ENCODE data around the gene NHLRC4.

Gene NHLRC4

DNA sequence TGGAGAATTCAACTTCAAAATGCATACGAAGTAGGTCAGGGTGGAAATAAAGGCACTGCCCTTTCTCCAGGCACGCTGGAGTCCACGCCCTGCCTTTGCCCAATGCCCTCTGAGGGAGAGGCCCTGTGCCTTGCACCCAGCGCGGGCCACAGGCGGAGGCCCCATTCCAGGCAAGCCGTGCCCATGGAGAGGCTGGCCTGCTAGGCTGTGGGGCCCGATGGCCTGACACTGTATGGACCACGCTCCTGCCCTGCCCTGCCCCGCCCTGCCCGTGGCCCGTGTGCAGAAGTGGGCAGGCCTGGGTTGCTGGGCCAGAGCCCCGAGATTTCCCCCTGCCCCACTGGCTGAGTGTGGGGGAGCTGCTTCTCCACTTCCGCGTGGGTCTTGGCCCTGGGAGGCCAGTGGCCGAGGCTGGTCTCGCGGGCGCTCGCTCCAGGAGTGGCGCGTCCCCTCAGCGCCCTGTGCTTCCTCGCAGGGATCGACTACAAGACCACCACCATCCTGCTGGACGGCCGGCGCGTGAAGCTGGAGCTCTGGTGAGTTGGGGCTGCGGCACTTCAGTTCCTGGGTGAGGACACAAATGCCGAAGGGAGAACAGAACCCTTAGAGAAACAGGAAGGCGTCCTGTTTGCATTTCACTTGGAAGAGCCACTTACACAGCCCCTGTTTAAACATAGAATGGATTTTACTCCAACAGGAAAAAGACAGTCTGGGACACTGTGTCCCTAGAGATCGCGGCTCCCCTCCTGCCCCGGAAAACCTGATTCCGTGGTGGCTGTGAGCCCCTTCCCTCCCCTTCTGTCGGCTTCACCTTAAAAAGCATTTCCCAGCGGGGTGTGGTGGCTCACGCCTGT lies 50.2 kb downstream of the NHLRC4 start:
- TF ChIP-seq, protein P1, sequence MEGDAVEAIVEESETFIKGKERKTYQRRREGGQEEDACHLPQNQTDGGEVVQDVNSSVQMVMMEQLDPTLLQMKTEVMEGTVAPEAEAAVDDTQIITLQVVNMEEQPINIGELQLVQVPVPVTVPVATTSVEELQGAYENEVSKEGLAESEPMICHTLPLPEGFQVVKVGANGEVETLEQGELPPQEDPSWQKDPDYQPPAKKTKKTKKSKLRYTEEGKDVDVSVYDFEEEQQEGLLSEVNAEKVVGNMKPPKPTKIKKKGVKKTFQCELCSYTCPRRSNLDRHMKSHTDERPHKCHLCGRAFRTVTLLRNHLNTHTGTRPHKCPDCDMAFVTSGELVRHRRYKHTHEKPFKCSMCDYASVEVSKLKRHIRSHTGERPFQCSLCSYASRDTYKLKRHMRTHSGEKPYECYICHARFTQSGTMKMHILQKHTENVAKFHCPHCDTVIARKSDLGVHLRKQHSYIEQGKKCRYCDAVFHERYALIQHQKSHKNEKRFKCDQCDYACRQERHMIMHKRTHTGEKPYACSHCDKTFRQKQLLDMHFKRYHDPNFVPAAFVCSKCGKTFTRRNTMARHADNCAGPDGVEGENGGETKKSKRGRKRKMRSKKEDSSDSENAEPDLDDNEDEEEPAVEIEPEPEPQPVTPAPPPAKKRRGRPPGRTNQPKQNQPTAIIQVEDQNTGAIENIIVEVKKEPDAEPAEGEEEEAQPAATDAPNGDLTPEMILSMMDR (IDR thresholded peaks at IDR 0.05; ENCODE audit: low read depth, low read length, poor library complexity, severe bottlenecking), result no peak
- no peak for TF ChIP-seq EZH2phosphoT487 (IDR thresholded peaks at IDR 0.05; ENCODE audit: borderline replicate concordance, low read length)
- no peaks in the 10 kb centered on the region for H3K9me3 ChIP-seq (ENCODE audit: control insufficient read depth, insufficient read depth, low read length)
- H3K9me2 ChIP-seq (replicated peaks; ENCODE audit: control insufficient read depth, low read length), result no peaks in the 10 kb centered on the region
- H3K4me2 ChIP-seq (ENCODE audit: low read length), result no peak overlapping the region
- H3K4me3 ChIP-seq (ENCODE audit: low read length), result no peak overlapping the region
- no peaks in the 10 kb centered on the region for H3K27me3 ChIP-seq (ENCODE audit: control insufficient read depth, low read length)
- no peaks in the 10 kb centered on the region for H4K20me1 ChIP-seq (ENCODE audit: control insufficient read depth, insufficient read depth, low read depth, low read length)
- H3K4me1 ChIP-seq (ENCODE audit: control insufficient read depth, low read length), result no peaks in the 10 kb centered on the region
- H3K79me2 ChIP-seq (ENCODE audit: control insufficient read depth, low read length), result no peaks in the 10 kb centered on the region
- H3K36me3 ChIP-seq (ENCODE audit: control insufficient read depth, low read length), result no peaks in the 10 kb centered on the region
- H3F3A ChIP-seq (ENCODE audit: control insufficient read depth, insufficient read depth), result no peaks in the 10 kb centered on the region
- no peak overlapping the region for H3K27ac ChIP-seq (ENCODE audit: low read depth, low read length)

- Histone ChIP-seq H3K4me1 (ENCODE audit: control insufficient read depth, low read length) (no peaks in the 10 kb centered on the region), H3K4me3 (ENCODE audit: low read length) (no peak overlapping the region), H3K4me2 (ENCODE audit: low read length) (no peak overlapping the region), H4K20me1 (ENCODE audit: control insufficient read depth, insufficient read depth, low read depth, low read length) (no peaks in the 10 kb centered on the region), H3K79me2 (ENCODE audit: control insufficient read depth, low read length) (no peaks in the 10 kb centered on the region), H3K9me2 (replicated peaks; ENCODE audit: control insufficient read depth, low read length) (no peaks in the 10 kb centered on the region), H3F3A (ENCODE audit: control insufficient read depth, insufficient read depth) (no peaks in the 10 kb centered on the region), H3K27me3 (ENCODE audit: control insufficient read depth, low read length) (no peaks in the 10 kb centered on the region), H3K9me3 (ENCODE audit: control insufficient read depth, insufficient read depth, low read length) (no peaks in the 10 kb centered on the region), H3K27ac (ENCODE audit: low read depth, low read length) (no peak overlapping the region), H3K36me3 (ENCODE audit: control insufficient read depth, low read length) (no peaks in the 10 kb centered on the region)
- no peak for TF ChIP-seq EZH2phosphoT487 (IDR thresholded peaks at IDR 0.05; ENCODE audit: borderline replicate concordance, low read length)
- TF ChIP-seq, protein P1 (IDR thresholded peaks at IDR 0.05; ENCODE audit: low read depth, low read length, poor library complexity, severe bottlenecking), result no peak
These were observed 51.0 kb downstream of the NHLRC4 start for GRCh38 chr16:617855-618254.
